Hindlimb muscle (tissue), 1 donor: Measurements from ENCODE around the gene EPHB2. TPM values are rescaled to one million over a fixed set of nuclear protein-coding genes. Genes with fewer than 3 reads are reported as not detected.

Experiments
- DNase-seq: peaks from one replicate; pipeline ENCODE4 v3.0.0-alpha.2; 2013
- polyA plus RNA-seq: library from polyadenylated mRNA; unstranded; fragments of 120-200 nt; gene quantifications from one replicate; pipeline ENCODE4 v1.2.1, GENCODE V29; 2013; ENCODE audit not compliant: insufficient read length

Gene EPHB2
- polyA plus RNA-seq, 1 donor = 15.2 TPM

- no peak for DNase-seq
Observed at GRCh38 chr1:22888320-22889075, 177.9 kb downstream of the EPHB2 start.

DNA sequence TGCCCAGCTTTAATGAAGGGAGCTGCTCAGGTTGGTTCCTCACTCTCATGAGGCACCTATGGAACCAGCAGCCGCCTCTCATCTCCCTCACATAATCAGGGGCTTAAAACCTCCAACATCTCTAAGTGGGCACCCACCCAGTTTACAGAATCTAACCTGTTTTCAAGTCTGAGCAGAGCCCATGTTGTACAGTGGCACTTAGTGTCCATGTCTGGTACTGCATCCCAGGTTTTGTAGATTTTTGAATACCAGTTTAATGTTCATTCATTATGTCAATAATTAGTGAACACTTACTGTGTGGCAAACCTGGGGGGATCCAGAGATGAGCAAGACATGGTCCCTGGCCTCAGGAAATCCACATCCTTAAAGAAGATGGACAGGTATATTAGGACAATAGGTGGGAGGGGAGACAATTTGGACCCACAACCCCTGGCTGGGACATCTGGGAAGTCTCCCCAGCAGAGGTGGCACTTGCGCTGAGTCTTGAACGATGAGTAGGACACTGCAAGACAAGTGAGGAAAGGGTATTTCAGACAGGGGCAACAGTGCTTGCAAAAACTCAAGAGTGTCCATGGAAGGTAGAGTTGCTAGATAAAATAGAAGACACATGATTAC lies 178.7 kb downstream of the EPHB2 start:
- no peak for DNase-seq

DNA sequence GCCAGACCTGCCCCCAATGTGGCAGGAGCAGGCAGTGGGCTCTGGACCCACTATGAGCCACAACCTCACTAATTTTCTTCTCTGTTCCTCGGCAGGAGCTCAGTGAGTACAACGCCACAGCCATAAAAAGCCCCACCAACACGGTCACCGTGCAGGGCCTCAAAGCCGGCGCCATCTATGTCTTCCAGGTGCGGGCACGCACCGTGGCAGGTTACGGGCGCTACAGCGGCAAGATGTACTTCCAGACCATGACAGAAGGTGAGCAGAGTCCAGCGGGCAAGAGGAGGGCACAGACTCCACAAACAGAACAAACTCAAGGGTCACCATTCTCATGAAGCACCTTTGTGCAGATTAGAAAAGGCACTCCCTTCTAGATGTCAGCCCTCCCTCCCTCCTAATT lies 182.2 kb downstream of the EPHB2 start:
- DNase-seq = no peak

- no peak for DNase-seq
Observed at GRCh38 chr1:22893292-22893691, 182.7 kb downstream of the EPHB2 start.

DNA sequence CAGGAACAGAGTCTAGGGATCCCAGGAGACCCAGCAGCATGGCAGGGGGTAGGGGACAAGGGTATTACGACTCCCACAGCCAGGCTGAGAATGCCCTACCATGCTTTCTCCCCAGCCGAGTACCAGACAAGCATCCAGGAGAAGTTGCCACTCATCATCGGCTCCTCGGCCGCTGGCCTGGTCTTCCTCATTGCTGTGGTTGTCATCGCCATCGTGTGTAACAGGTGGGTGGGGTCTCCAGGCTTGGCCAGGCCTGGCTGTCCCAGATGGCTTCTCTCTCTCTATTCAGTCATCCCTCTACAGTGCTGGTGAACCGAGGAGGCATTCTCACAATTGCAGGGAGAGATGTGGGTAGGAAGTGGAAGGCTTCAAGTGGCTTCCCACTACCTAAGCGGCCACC lies 184.7 kb downstream of the EPHB2 start:
- no peak for DNase-seq

DNA sequence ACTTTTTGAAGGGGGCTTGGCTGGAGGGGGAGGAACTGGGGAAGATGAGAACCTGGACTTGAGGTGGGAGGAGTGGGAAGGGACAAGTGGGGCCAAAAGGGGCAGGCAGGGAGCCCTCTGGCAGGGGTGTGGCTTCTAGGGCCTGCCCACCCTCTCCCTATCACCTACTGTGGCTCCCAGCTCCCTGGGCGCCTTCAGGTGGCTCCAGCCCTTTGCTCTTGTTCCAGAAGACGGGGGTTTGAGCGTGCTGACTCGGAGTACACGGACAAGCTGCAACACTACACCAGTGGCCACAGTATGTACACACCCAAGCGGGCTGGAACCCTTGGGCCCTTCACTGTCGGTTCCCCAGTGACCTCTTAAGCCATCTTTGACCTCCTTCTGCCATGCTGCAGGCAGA lies 185.5 kb downstream of the EPHB2 start:
- no peak for DNase-seq

DNA sequence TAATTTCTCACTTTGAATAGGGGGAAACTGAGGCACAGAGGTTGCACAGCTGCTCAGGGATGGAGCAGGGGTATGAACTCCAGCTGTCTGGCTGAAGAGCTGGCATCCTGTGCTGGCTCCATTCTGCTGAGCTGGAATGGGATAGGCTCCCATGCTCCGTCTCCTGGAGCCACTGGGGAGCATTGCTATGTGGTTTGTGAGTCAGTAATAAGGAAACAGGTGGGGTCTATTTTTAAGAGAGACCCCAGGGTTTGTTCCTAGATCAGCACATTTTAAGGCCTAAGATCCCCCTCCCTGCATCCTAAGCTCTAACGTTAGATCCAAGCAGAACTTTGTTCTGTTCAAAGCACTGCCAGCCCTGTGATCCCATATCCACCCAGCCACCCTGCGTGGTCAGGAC lies 189.8 kb downstream of the EPHB2 start:
- no peak for DNase-seq

- DNase-seq = no peak
Observed at GRCh38 chr1:22903113-22903512, 192.5 kb downstream of the EPHB2 start.

- DNase-seq = no peak
Observed at GRCh38 chr1:22906968-22907367, 196.3 kb downstream of the EPHB2 start.

DNA sequence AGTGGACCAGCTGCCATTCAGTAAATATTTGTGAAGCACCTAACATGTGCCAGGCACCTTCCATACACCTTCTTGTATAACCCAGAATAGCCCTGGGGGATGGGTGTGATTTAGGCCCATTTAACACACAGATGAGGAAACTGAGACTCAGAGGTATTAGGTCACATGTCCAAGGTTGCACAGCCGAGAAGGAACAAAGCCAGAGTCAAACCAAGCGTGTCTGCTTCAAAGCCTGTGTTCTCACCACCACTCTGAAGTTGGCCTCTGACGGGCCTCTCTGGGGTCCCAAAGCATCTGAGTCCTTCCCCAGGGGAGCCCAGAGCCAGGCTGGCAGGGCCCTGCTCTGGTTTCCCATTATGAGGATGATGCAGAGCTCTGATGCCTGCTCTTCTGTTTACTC lies 196.9 kb downstream of the EPHB2 start:
- no peak for DNase-seq

GRCh38 chr1:22908880-22909426 lies 198.3 kb downstream of the EPHB2 start:
- no peak for DNase-seq

- DNase-seq = no peak
Observed at GRCh38 chr1:22910286-22910685, 199.6 kb downstream of the EPHB2 start.

DNA sequence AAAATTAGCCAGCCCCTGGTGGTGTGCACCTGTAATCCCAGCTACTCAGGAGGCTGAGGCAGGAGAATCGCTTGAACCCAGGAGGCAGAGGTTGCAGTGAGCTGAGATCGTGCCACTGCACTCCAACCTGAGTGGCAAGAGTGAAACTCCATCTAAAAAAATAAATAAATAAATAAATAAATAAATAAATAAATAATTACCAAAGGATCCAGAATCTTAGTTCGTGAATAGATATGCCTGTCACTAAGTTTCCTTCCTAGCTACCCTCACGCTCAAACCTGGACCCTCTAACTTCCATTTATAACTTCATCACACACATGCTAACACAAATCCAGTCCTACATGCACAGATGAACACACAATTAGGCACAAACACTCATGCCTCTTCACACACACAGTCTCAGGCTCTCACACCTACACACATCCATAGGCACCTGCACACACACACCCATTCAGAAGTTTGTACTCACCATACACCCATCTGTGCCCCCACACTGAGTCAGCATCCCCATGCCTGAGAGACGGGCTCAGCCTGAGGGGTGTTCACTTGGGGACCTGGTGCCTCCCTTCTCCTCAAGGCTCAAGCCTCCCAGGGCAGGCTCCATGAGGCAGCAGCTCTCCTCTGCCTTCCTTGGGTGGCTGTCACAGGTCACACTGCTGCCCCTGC lies 200.5 kb downstream of the EPHB2 start:
- DNase-seq = no peak

- no peak for DNase-seq
Observed at GRCh38 chr1:22912311-22912710, 201.7 kb downstream of the EPHB2 start.

DNA sequence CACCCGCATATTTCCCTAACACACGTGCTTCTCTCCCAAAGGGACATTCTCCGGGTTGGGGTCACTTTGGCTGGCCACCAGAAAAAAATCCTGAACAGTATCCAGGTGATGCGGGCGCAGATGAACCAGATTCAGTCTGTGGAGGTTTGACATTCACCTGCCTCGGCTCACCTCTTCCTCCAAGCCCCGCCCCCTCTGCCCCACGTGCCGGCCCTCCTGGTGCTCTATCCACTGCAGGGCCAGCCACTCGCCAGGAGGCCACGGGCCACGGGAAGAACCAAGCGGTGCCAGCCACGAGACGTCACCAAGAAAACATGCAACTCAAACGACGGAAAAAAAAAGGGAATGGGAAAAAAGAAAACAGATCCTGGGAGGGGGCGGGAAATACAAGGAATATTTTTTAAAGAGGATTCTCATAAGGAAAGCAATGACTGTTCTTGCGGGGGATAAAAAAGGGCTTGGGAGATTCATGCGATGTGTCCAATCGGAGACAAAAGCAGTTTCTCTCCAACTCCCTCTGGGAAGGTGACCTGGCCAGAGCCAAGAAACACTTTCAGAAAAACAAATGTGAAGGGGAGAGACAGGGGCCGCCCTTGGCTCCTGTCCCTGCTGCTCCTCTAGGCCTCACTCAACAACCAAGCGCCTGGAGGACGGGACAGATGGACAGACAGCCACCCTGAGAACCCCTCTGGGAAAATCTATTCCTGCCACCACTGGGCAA lies 202.9 kb downstream of the EPHB2 start:
- no peak for DNase-seq

GRCh38 chr1:22914156-22914555 lies 203.5 kb downstream of the EPHB2 start:
- no peak for DNase-seq

DNA sequence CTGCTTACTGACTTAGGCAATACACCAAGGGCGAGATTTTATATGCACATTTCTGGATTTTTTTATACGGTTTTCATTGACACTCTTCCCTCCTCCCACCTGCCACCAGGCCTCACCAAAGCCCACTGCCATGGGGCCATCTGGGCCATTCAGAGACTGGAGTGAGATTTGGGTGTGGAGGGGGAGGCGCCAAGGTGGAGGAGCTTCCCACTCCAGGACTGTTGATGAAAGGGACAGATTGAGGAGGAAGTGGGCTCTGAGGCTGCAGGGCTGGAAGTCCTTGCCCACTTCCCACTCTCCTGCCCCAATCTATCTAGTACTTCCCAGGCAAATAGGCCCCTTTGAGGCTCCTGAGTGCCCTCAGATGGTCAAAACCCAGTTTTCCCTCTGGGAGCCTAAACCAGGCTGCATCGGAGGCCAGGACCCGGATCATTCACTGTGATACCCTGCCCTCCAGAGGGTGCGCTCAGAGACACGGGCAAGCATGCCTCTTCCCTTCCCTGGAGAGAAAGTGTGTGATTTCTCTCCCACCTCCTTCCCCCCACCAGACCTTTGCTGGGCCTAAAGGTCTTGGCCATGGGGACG lies 204.1 kb downstream of the EPHB2 start:
- DNase-seq = no peak

GRCh38 chr1:22915231-22915630 lies 204.6 kb downstream of the EPHB2 start:
- DNase-seq = no peak

DNA sequence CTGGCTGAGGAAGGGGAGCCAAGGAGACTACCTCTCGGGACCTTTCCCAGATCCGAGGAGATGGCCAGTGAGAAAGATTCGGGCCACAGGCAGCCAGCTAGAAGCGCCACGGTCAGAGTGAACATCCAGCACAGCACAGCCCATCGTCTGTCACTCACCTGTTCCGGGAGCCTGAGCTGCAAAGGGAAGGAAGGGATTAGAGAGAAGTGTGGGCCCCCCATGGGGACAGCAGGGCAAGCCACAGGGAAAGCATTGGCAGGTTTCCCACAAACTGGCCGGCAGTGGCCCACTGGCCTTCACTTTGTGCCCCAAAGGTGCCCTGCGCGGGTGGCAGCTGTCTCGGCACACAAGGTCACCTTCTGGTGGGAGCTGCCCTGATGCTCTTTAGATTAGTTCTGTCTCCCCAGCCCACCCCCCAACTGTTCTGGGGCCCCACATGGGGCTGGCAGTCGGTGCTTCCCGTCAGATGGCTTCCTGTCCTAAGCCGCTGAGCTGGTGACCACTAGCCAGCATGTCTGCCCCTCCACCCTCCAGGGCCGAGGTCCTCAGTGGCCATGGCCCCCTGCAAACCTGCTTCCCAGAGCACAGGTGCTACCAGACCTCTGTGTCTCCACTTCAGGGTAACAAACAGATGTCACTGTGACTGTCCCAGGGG lies 205.3 kb downstream of the EPHB2 start:
- no peak for DNase-seq

- DNase-seq = no peak
Observed at GRCh38 chr1:22916471-22916820, 205.8 kb downstream of the EPHB2 start.

DNA sequence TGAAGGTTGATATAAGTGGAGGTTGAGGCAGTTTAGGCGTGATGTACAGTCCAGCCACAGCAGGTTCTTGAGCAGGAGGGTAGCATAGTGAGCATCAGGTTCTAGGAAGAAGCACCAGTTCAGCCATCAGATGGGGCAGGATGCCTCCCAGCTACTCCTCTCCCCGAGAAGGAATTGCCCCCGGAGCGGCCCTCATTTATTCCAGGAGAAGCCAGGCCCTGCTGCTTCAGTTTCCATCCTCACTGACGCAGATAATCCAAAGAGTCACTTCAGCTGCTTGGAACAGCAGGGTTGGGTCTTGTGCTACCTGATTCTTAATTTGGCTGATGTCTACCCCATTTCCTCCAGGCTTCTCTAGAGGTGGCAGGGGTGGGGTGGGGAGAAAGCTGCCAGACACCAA lies 207.3 kb downstream of the EPHB2 start:
- no peak for DNase-seq

GRCh38 chr1:22918644-22919043 lies 208.0 kb downstream of the EPHB2 start:
- no peak for DNase-seq
